H9 (cell line): ENCODE data around the gene SH3RF3. TPM values are rescaled to one million over a fixed set of nuclear protein-coding genes. Genes with fewer than 3 reads are reported as not detected.

Experiments used
- DNase-seq: peaks from one replicate; pipeline ENCODE4 v3.0.0-alpha.2; 2017
- H2AFZ ChIP-seq: one replicate; pipeline ENCODE4 v1.6.1; 2013; ENCODE audit warnings: mild to moderate bottlenecking, low read length, control low read depth, moderate library complexity
- H2AK5ac ChIP-seq: 2 replicates; pipeline ENCODE4 v1.6.1; 2013; ENCODE audit warnings: low read length, control low read depth, mixed read lengths; ENCODE audit not compliant: insufficient read length
- H2BK120ac ChIP-seq: one replicate; pipeline ENCODE4 v1.6.1; 2013; ENCODE audit warnings: low read depth, mild to moderate bottlenecking, low read length, control low read depth, inconsistent platforms; ENCODE audit not compliant: poor library complexity, severe bottlenecking
- H2BK12ac ChIP-seq: 2 replicates; pipeline ENCODE4 v1.6.1; 2013; ENCODE audit warnings: low read length, control low read depth, mixed read lengths, low read depth; ENCODE audit not compliant: insufficient read length
- H2BK15ac ChIP-seq: 2 replicates; pipeline ENCODE4 v1.6.1; 2013; ENCODE audit warnings: low read depth, low read length, control low read depth
- H2BK20ac ChIP-seq: one replicate; pipeline ENCODE4 v1.6.1; 2013; ENCODE audit warnings: low read depth, mild to moderate bottlenecking, low read length, control low read depth, inconsistent platforms; ENCODE audit not compliant: poor library complexity, severe bottlenecking
- H2BK5ac ChIP-seq: 2 replicates; pipeline ENCODE4 v1.6.1; 2013; ENCODE audit warnings: low read length, control low read depth, mixed read lengths; ENCODE audit not compliant: insufficient read length
- H3K14ac ChIP-seq: 2 replicates; pipeline ENCODE4 v1.6.1; 2013; ENCODE audit warnings: low read length, control low read depth; ENCODE audit not compliant: insufficient read depth
- H3K18ac ChIP-seq: 2 replicates; pipeline ENCODE4 v1.6.1; 2013; ENCODE audit warnings: low read depth, mild to moderate bottlenecking, mixed read lengths, low read length, control low read depth; ENCODE audit not compliant: insufficient read length
- H3K23ac ChIP-seq: 2 replicates; pipeline ENCODE4 v1.6.1; 2013; ENCODE audit warnings: low read length, control low read depth, mixed read lengths, low read depth; ENCODE audit not compliant: insufficient read length
- H3K23me2 ChIP-seq: 2 replicates; pipeline ENCODE4 v1.6.1; 2013; ENCODE audit warnings: low read depth, mild to moderate bottlenecking, mixed read lengths, low read length, control low read depth; ENCODE audit not compliant: insufficient read length, poor library complexity, severe bottlenecking
- H3K27ac ChIP-seq: 2 replicates; pipeline ENCODE4 v1.5.1; 2013; ENCODE audit warnings: low read length, control low read depth, mixed read lengths, low read depth; ENCODE audit not compliant: insufficient read length
- H3K27me3 ChIP-seq: 2 replicates; pipeline ENCODE4 v1.6.1; 2013; ENCODE audit warnings: low read length, control low read depth, inconsistent platforms; ENCODE audit not compliant: insufficient read depth
- H3K4ac ChIP-seq: 2 replicates; pipeline ENCODE4 v1.6.1; 2013; ENCODE audit warnings: low read depth, mild to moderate bottlenecking, control low read depth, inconsistent platforms, low read length, moderate library complexity
- H3K4me1 ChIP-seq: 2 replicates; pipeline ENCODE4 v1.6.1; 2013; ENCODE audit warnings: low read length, control low read depth, inconsistent platforms; ENCODE audit not compliant: insufficient read depth
- H3K4me2 ChIP-seq: 2 replicates; pipeline ENCODE4 v1.6.1; 2013; ENCODE audit warnings: low read length, control low read depth, mixed read lengths; ENCODE audit not compliant: insufficient read length, insufficient read depth
- H3K56ac ChIP-seq: 2 replicates; pipeline ENCODE4 v1.6.1; 2013; ENCODE audit warnings: low read depth, mild to moderate bottlenecking, mixed read lengths, low read length, control low read depth; ENCODE audit not compliant: insufficient read length
- H3K79me1 ChIP-seq: 2 replicates; pipeline ENCODE4 v1.6.1; 2013; ENCODE audit warnings: low read depth, mild to moderate bottlenecking, moderate library complexity, low read length, control low read depth, inconsistent platforms; ENCODE audit not compliant: insufficient read depth, poor library complexity, severe bottlenecking
- H3K79me2 ChIP-seq: 2 replicates; pipeline ENCODE4 v1.6.1; 2013; ENCODE audit warnings: low read length, control low read depth, inconsistent platforms; ENCODE audit not compliant: insufficient read depth
- H3K9ac ChIP-seq: 2 replicates; pipeline ENCODE4 v1.6.1; 2013; ENCODE audit warnings: low read length, control low read depth, mixed read lengths; ENCODE audit not compliant: insufficient read length; ENCODE audit errors: extremely low read depth
- H3K9me3 ChIP-seq: one replicate; pipeline ENCODE4 v1.6.1; 2013; ENCODE audit warnings: low read depth, low read length, inconsistent platforms; ENCODE audit not compliant: control insufficient read depth
- H3T11ph ChIP-seq: one replicate; pipeline ENCODE4 v1.6.1; 2013; ENCODE audit warnings: mild to moderate bottlenecking, low read length, control low read depth, inconsistent platforms
- H4K20me1 ChIP-seq: one replicate; pipeline ENCODE4 v1.6.1; 2013; ENCODE audit not compliant: control insufficient read depth, insufficient read length, insufficient read depth
- H4K5ac ChIP-seq: 2 replicates; pipeline ENCODE4 v1.6.1; 2013; ENCODE audit warnings: low read depth, mild to moderate bottlenecking, mixed read lengths, low read length, control low read depth; ENCODE audit not compliant: insufficient read length
- H4K8ac ChIP-seq: replicated peaks from 2 replicates; pipeline ENCODE4 v1.6.1; 2013; ENCODE audit warnings: low read length, control low read depth, mixed read lengths, low read depth; ENCODE audit not compliant: insufficient read length
- H4K91ac ChIP-seq: 2 replicates; pipeline ENCODE4 v1.6.1; 2013; ENCODE audit warnings: low read depth, mild to moderate bottlenecking, moderate library complexity, mixed read lengths, low read length, control low read depth; ENCODE audit not compliant: insufficient read length
- H3K27ac Mint-ChIP-seq, 3 experiments: 2 replicates in 2 of 3; 3 replicates in 1 of 3; pipeline ENCODE4 v1.8.0; 2020 to 2021; ENCODE audit warnings: mixed read lengths in 3 of 3, mild to moderate bottlenecking in 1 of 3, moderate library complexity in 1 of 3
- H3K27me3 Mint-ChIP-seq: 2 replicates; pipeline ENCODE4 v1.8.0; 2021; ENCODE audit warnings: low read depth, mild to moderate bottlenecking, moderate library complexity, mixed read lengths
- H3K36me3 Mint-ChIP-seq, 3 experiments: 2 replicates in 2 of 3; 3 replicates in 1 of 3; pipeline ENCODE4 v1.8.0; 2020 to 2021; ENCODE audit warnings: low read depth in 3 of 3, mixed read lengths in 3 of 3; ENCODE audit not compliant: insufficient read depth in 1 of 3
- H3K4me1 Mint-ChIP-seq, 2 experiments: 2 replicates each; pipeline ENCODE4 v1.8.0; 2020; ENCODE audit warnings: mixed read lengths in 2 of 2
- H3K4me3 Mint-ChIP-seq, 2 experiments: 2 replicates in 1 of 2; 3 replicates in 1 of 2; pipeline ENCODE4 v1.8.0; 2020 to 2021; ENCODE audit warnings: mild to moderate bottlenecking in 2 of 2, mixed read lengths in 2 of 2, moderate library complexity in 1 of 2
- H3K9me3 Mint-ChIP-seq, 2 experiments: 2 replicates in 1 of 2; 3 replicates in 1 of 2; pipeline ENCODE4 v1.8.0; 2020; ENCODE audit warnings: mild to moderate bottlenecking in 2 of 2, mixed read lengths in 2 of 2, moderate library complexity in 1 of 2
- CTCF ChIP-seq: fragments of 200-600 bp; sonication (generic); conservative IDR thresholded peaks from 3 replicates; pipeline ENCODE4 v1.8.0; 2021; ENCODE audit warnings: antibody characterized with exemption, mild to moderate bottlenecking
- WGBS: extraction: QIAGEN DNeasy Blood & Tissue Kit; methylation state at CpG from one replicate; pipeline ENCODE4 v1.1.7; 2013; ENCODE audit warnings: missing lambda C conversion rate, low lambda C conversion rate, mixed read lengths; ENCODE audit not compliant: insufficient read length; ENCODE audit errors: extremely low coverage; 5-methylcytosine and 5-hydroxymethylcytosine counted together
- total RNA-seq: library from RNA; stranded (reverse); gene quantifications from 2 replicates; pipeline ENCODE4 v1.2.1, GENCODE V29; 2021

The SH3RF3 gene
- total RNA-seq, 1 experiment from 2014 or later, result 0.46 TPM

GRCh38 chr2:109395494-109396201 lies 266.6 kb downstream of the SH3RF3 start:
- no peak overlapping the region for H2BK5ac ChIP-seq
- H2BK120ac ChIP-seq, result no peak overlapping the region
- no peak overlapping the region for H3K4me3 Mint-ChIP-seq
- DNase-seq, result no peak
- H3K9me3 Mint-ChIP-seq, result no peaks in the 10 kb centered on the region
- H3K9me3 ChIP-seq, result no peaks in the 10 kb centered on the region
- no peaks in the 10 kb centered on the region for H4K20me1 ChIP-seq
- no peak overlapping the region for H3K23ac ChIP-seq
- H2BK15ac ChIP-seq, result no peak overlapping the region
- no peak overlapping the region for H3K9ac ChIP-seq
- no peak overlapping the region for H2BK20ac ChIP-seq
- H3K56ac ChIP-seq, result no peak overlapping the region
- H2AK5ac ChIP-seq, result no peak overlapping the region
- WGBS, result no CpG with 5 or more reads among the region's 15 CpGs
- no peak overlapping the region for H3K18ac ChIP-seq
- H3K27ac Mint-ChIP-seq, result no peak overlapping the region
- no peak overlapping the region for H3T11ph ChIP-seq
- H3K27me3 ChIP-seq, result no peaks in the 10 kb centered on the region
- no peaks in the 10 kb centered on the region for H3K36me3 Mint-ChIP-seq
- H3K23me2 ChIP-seq, result no peaks in the 10 kb centered on the region
- no peak overlapping the region for H3K4ac ChIP-seq
- H4K5ac ChIP-seq, result no peak overlapping the region
- H2BK12ac ChIP-seq, result no peak overlapping the region
- peaks cover 0 to 15% of the 10 kb centered on the region in 2 experiments for H3K4me1 Mint-ChIP-seq
- H3K4me2 ChIP-seq, result no peak overlapping the region
- no peak for TF ChIP-seq CTCF
- H3K14ac ChIP-seq, result no peak overlapping the region
- no peak overlapping the region for H4K91ac ChIP-seq
- H4K8ac ChIP-seq, result no peak overlapping the region
- H3K79me1 ChIP-seq, result no peaks in the 10 kb centered on the region
- H3K4me1 ChIP-seq, result no peaks in the 10 kb centered on the region
- H3K27ac ChIP-seq, result no peak overlapping the region
- H3K27me3 Mint-ChIP-seq, result peaks cover 7% of the 10 kb centered on the region
- no peak overlapping the region for H2AFZ ChIP-seq
- no peaks in the 10 kb centered on the region for H3K79me2 ChIP-seq
